ENCODE data around the gene PLIN4. TPM values are rescaled to one million over a fixed set of nuclear protein-coding genes. Genes with fewer than 3 reads are reported as not detected.

Gene PLIN4
- total RNA-seq, 1 donor from 2014 or later = 0.25 TPM

- H3K4me1 Mint-ChIP-seq = peaks cover 25% of the 10 kb centered on the region
- peak within 1 kb of the TSS; percentile 88 for H3K4me3 Mint-ChIP-seq
- peak within 1 kb of the TSS; percentile 99 for H3K27ac Mint-ChIP-seq
- TF ChIP-seq CTCF (IDR thresholded peaks at IDR 0.05; ENCODE audit: unreplicated experiment) = no peak
- H3K9me3 Mint-ChIP-seq = no peaks in the 10 kb centered on the region
- H3K27me3 Mint-ChIP-seq (ENCODE audit: low read depth) = no peaks in the 10 kb centered on the region
- DNase-seq (ENCODE audit: low spot score in 2 of 2, unreplicated experiment in 2 of 2) = peak; percentile 94 to 95
- H3K36me3 Mint-ChIP-seq = no peaks in the 10 kb centered on the region
These were observed 60.5 kb downstream of the PLIN4 start, which contains the start of gene UBXN6 for GRCh38 chr19:4457654-4458395. TSS of gene UBXN6 (minus strand) at chr19:4457794. CDS start at chr19:4457697, 97 bp downstream.

GRCh38 chr19:4456843-4457653 lies 61.2 kb downstream of the PLIN4 start:
- no peaks in the 10 kb centered on the region for H3K27me3 Mint-ChIP-seq (ENCODE audit: low read depth)
- peaks cover 25% of the 10 kb centered on the region for H3K4me1 Mint-ChIP-seq
- TF ChIP-seq CTCF (IDR thresholded peaks at IDR 0.05; ENCODE audit: unreplicated experiment) = no peak
- H3K36me3 Mint-ChIP-seq = no peaks in the 10 kb centered on the region
- peak overlapping the region; percentile 99 for H3K27ac Mint-ChIP-seq
- peak overlapping the region; percentile 88 for H3K4me3 Mint-ChIP-seq
- H3K9me3 Mint-ChIP-seq = no peaks in the 10 kb centered on the region
- peak; percentile 61 to 75 for DNase-seq (ENCODE audit: low spot score in 2 of 2, unreplicated experiment in 2 of 2)

GRCh38 chr19:4456476-4456842 lies 61.8 kb downstream of the PLIN4 start:
- Mint-ChIP-seq H3K27ac (peak overlapping the region; percentile 99), H3K36me3 (no peaks in the 10 kb centered on the region), H3K4me1 (peaks cover 25% of the 10 kb centered on the region), H3K27me3 (ENCODE audit: low read depth) (no peaks in the 10 kb centered on the region), H3K9me3 (no peaks in the 10 kb centered on the region), H3K4me3 (peak overlapping the region; percentile 88)
- TF ChIP-seq CTCF (IDR thresholded peaks at IDR 0.05; ENCODE audit: unreplicated experiment) = no peak
- peak in 1 of 2 experiments; percentile 57 for DNase-seq (ENCODE audit: low spot score in 2 of 2, unreplicated experiment in 2 of 2)

GRCh38 chr19:4455719-4456475 lies 62.4 kb downstream of the PLIN4 start:
- Mint-ChIP-seq H3K27me3 (ENCODE audit: low read depth) (no peaks in the 10 kb centered on the region), H3K36me3 (no peaks in the 10 kb centered on the region), H3K27ac (peak overlapping the region; percentile 99), H3K4me1 (peaks cover 25% of the 10 kb centered on the region), H3K9me3 (no peaks in the 10 kb centered on the region), H3K4me3 (peak overlapping the region; percentile 88)
- DNase-seq (ENCODE audit: low spot score in 2 of 2, unreplicated experiment in 2 of 2) = peak in 1 of 2 experiments; percentile 56
- TF ChIP-seq CTCF (IDR thresholded peaks at IDR 0.05; ENCODE audit: unreplicated experiment) = no peak
